Measurements from ENCODE around the gene A4GALT. TPM values are rescaled to one million over a fixed set of nuclear protein-coding genes. Genes with fewer than 3 reads are reported as not detected.

A4GALT gene
- total and polyA plus RNA-seq, 2 experiments from 2014 or later, result 7.0 to 16.2 TPM

DNA sequence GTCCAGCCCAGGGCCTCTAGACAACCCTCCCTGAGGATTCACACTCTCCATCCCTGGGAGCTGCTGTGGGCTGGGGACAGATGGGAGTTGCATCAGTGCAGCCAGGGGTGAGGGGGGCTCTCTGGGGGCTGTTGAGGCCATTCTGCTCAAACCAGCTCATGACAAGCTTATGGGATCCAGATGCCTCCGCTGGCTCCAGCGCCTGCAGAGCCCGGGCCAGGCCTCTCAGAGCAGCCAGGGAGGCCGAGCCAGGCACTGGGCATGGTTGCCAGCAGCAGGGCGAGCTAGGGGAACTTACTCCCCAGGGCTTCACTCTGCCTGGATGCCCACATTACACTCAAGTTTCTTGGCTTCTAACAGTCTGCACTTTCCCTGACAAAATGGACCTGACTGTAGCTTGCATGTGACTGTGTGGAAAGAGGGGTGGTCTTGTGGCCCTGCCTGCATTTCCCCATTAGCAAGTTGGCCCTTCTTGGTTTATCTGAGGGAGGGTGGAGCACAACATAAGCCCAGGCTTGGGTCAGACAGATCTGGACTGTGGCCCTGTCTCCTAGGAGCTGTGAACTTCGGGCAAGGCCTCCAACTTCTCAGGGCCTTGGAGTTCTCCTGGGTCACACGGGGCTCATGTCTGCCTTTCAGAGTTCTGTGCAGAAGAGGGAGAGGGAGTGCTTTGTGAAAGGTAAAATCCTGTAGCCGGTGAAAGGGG lies 36.9 kb downstream of the A4GALT start (continued):
- TF ChIP-seq, protein P1, sequence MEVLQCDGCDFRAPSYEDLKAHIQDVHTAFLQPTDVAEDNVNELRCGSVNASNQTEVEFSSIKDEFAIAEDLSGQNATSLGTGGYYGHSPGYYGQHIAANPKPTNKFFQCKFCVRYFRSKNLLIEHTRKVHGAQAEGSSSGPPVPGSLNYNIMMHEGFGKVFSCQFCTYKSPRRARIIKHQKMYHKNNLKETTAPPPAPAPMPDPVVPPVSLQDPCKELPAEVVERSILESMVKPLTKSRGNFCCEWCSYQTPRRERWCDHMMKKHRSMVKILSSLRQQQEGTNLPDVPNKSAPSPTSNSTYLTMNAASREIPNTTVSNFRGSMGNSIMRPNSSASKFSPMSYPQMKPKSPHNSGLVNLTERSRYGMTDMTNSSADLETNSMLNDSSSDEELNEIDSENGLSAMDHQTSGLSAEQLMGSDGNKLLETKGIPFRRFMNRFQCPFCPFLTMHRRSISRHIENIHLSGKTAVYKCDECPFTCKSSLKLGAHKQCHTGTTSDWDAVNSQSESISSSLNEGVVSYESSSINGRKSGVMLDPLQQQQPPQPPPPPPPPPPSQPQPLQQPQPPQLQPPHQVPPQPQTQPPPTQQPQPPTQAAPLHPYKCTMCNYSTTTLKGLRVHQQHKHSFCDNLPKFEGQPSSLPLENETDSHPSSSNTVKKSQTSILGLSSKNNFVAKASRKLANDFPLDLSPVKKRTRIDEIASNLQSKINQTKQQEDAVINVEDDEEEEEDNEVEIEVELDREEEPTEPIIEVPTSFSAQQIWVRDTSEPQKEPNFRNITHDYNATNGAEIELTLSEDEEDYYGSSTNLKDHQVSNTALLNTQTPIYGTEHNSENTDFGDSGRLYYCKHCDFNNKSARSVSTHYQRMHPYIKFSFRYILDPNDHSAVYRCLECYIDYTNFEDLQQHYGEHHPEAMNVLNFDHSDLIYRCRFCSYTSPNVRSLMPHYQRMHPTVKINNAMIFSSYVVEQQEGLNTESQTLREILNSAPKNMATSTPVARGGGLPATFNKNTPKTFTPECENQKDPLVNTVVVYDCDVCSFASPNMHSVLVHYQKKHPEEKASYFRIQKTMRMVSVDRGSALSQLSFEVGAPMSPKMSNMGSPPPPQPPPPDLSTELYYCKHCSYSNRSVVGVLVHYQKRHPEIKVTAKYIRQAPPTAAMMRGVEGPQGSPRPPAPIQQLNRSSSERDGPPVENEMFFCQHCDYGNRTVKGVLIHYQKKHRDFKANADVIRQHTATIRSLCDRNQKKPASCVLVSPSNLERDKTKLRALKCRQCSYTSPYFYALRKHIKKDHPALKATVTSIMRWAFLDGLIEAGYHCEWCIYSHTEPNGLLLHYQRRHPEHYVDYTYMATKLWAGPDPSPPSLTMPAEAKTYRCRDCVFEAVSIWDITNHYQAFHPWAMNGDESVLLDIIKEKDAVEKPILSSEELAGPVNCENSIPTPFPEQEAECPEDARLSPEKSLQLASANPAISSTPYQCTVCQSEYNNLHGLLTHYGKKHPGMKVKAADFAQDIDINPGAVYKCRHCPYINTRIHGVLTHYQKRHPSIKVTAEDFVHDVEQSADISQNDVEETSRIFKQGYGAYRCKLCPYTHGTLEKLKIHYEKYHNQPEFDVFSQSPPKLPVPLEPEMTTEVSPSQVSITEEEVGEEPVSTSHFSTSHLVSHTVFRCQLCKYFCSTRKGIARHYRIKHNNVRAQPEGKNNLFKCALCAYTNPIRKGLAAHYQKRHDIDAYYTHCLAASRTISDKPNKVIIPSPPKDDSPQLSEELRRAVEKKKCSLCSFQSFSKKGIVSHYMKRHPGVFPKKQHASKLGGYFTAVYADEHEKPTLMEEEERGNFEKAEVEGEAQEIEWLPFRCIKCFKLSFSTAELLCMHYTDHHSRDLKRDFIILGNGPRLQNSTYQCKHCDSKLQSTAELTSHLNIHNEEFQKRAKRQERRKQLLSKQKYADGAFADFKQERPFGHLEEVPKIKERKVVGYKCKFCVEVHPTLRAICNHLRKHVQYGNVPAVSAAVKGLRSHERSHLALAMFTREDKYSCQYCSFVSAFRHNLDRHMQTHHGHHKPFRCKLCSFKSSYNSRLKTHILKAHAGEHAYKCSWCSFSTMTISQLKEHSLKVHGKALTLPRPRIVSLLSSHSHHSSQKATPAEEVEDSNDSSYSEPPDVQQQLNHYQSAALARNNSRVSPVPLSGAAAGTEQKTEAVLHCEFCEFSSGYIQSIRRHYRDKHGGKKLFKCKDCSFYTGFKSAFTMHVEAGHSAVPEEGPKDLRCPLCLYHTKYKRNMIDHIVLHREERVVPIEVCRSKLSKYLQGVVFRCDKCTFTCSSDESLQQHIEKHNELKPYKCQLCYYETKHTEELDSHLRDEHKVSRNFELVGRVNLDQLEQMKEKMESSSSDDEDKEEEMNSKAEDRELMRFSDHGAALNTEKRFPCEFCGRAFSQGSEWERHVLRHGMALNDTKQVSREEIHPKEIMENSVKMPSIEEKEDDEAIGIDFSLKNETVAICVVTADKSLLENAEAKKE (CRISPR knock-in tag; IDR thresholded peaks at IDR 0.05), result no peak
- no peak for TF ChIP-seq STAT1 (IDR thresholded peaks at IDR 0.05; ENCODE audit: unreplicated experiment)

DNA sequence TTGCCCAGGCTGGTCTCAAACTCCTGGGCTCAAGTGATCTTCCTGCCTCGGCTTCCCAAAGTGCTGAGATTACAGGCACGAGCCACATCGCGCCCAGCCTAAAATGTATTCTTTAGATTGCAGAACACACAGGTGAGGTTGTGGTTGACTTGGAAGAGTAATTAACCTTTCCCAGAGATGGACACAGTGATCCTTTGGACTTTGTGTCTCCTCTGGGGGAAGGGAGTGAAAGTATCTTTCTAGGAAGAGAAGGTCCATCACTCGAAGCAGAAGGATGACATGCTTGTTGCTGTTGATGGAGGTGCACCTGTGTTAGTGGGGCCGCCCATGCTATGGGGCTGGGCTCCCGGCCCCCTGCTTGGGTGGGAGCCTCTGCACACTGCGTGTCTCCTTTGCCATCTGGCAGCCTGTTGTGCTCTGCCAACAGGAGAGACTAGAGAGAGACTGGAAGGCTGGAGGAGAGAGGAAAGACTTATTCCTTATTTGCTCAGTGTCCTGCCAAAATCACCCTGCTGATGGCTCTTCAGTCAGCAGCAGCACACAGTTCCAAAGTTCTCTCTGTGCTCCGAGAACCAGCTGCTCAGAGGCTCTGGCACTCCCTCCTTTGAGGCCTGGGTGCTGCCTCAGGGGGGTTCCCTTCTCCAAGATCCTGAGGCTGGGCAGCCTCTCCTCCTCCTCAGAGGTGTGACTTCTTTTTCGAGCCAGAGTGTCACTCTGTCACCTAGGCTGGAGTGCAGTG lies 38.4 kb downstream of the A4GALT start:
- Histone ChIP-seq H4K20me1 (replicated peaks; ENCODE audit: insufficient read depth) (no peaks in the 10 kb centered on the region), H2AFZ (no peak overlapping the region), H3K27me3 (ENCODE audit: insufficient read depth) (no peaks in the 10 kb centered on the region), H3F3A (replicated peaks; ENCODE audit: low read depth) (no peaks in the 10 kb centered on the region), H3K79me2 (replicated peaks; ENCODE audit: insufficient read depth) (no peaks in the 10 kb centered on the region), H3K27ac (ENCODE audit: low read depth) (no peak overlapping the region), H3K4me2 (no peak overlapping the region), H3K4me3 (no peak overlapping the region), H3K9me2 (ENCODE audit: insufficient read depth) (no peaks in the 10 kb centered on the region), H3K4me1 (ENCODE audit: insufficient read depth) (no peaks in the 10 kb centered on the region; the same call in 1 of the 2 replicates), H3K36me3 (ENCODE audit: insufficient read depth) (no peaks in the 10 kb centered on the region)
- no peak for TF ChIP-seq JUNB (IDR thresholded peaks at IDR 0.05; ENCODE audit: unreplicated experiment)
- no peak for TF ChIP-seq NANOG (IDR thresholded peaks at IDR 0.05; ENCODE audit: borderline replicate concordance)
- TF ChIP-seq, protein P2, sequence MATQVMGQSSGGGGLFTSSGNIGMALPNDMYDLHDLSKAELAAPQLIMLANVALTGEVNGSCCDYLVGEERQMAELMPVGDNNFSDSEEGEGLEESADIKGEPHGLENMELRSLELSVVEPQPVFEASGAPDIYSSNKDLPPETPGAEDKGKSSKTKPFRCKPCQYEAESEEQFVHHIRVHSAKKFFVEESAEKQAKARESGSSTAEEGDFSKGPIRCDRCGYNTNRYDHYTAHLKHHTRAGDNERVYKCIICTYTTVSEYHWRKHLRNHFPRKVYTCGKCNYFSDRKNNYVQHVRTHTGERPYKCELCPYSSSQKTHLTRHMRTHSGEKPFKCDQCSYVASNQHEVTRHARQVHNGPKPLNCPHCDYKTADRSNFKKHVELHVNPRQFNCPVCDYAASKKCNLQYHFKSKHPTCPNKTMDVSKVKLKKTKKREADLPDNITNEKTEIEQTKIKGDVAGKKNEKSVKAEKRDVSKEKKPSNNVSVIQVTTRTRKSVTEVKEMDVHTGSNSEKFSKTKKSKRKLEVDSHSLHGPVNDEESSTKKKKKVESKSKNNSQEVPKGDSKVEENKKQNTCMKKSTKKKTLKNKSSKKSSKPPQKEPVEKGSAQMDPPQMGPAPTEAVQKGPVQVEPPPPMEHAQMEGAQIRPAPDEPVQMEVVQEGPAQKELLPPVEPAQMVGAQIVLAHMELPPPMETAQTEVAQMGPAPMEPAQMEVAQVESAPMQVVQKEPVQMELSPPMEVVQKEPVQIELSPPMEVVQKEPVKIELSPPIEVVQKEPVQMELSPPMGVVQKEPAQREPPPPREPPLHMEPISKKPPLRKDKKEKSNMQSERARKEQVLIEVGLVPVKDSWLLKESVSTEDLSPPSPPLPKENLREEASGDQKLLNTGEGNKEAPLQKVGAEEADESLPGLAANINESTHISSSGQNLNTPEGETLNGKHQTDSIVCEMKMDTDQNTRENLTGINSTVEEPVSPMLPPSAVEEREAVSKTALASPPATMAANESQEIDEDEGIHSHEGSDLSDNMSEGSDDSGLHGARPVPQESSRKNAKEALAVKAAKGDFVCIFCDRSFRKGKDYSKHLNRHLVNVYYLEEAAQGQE (IDR thresholded peaks at IDR 0.05; ENCODE audit: unreplicated experiment), result no peak
- no peak for TF ChIP-seq CREB1 (CRISPR knock-in tag; IDR thresholded peaks at IDR 0.05; ENCODE audit: low read depth)
- TF ChIP-seq POLR2AphosphoS5 (IDR thresholded peaks at IDR 0.05; ENCODE audit: low read depth), result no peak
- TF ChIP-seq ZNF114 (CRISPR knock-in tag; IDR thresholded peaks at IDR 0.05), result no peak
- no peak for TF ChIP-seq STAT1 (IDR thresholded peaks at IDR 0.05; ENCODE audit: unreplicated experiment)
- Mint-ChIP-seq H3K27me3 (ENCODE audit: insufficient read depth, low read depth, poor library complexity) (peaks cover 4% of the 10 kb centered on the region), H3K4me1 (peaks cover 5% of the 10 kb centered on the region; the same call in 2 of the 3 replicates), H3K27ac (no peak overlapping the region), H3K9me3 (peaks cover 20% of the 10 kb centered on the region), H3K36me3 (ENCODE audit: low read depth) (peaks cover 5% of the 10 kb centered on the region; the same call in 2 of the 3 replicates), H3K4me3 (no peak overlapping the region)
- no peak for DNase-seq (ENCODE audit: low spot score)
- no peak for ATAC-seq
